SJCRH30 (cell line): ENCODE data around the gene SMIM20. TPM values are rescaled to one million over a fixed set of nuclear protein-coding genes. Genes with fewer than 3 reads are reported as not detected.
"Not testable (repeated sequence)": the region's sequence is repeated elsewhere in the genome, so short reads cannot be mapped to it uniquely, and the experiment has no call there.

Experiments
- DNase-seq, 2 experiments: peaks; one replicate each; pipeline ENCODE4 v3.0.0-alpha.2; 2015 to 2020
- H3K27ac ChIP-seq: fragments of 250-450 bp; sonication (Bioruptor Pico); 2 replicates; pipeline ENCODE4 v1.5.1; 2020; ENCODE audit warnings: mild to moderate bottlenecking, moderate library complexity
- H3K27me3 ChIP-seq: fragments of 250-450 bp; sonication (Bioruptor Pico); 2 replicates; pipeline ENCODE4 v1.5.1; 2020; ENCODE audit warnings: mild to moderate bottlenecking, moderate library complexity
- H3K36me3 ChIP-seq: fragments of 250-450 bp; sonication (Bioruptor Pico); 2 replicates; pipeline ENCODE4 v1.5.1; 2020; ENCODE audit warnings: mild to moderate bottlenecking, moderate library complexity
- H3K4me1 ChIP-seq: fragments of 250-450 bp; sonication (Bioruptor Pico); 2 replicates; pipeline ENCODE4 v1.5.1; 2020; ENCODE audit warnings: mild to moderate bottlenecking, moderate library complexity
- H3K4me3 ChIP-seq: fragments of 250-450 bp; sonication (Bioruptor Pico); 2 replicates; pipeline ENCODE4 v1.5.1; 2020; ENCODE audit warnings: mild to moderate bottlenecking, moderate library complexity
- H3K9me3 ChIP-seq: fragments of 250-450 bp; sonication (Bioruptor Pico); replicated peaks from 2 replicates; pipeline ENCODE4 v1.5.1; 2020; ENCODE audit warnings: mild to moderate bottlenecking, moderate library complexity
- total RNA-seq: library from RNA; depleted of rRNA; stranded (reverse); fragments of >200 nt; shearing (Covaris generic); gene quantifications from 2 replicates; pipeline ENCODE4 v1.2.3, GENCODE V29; 2014; rRNA removed

SMIM20 gene
- total RNA-seq: 40.6 and 49.1 TPM in 2 replicates

DNA sequence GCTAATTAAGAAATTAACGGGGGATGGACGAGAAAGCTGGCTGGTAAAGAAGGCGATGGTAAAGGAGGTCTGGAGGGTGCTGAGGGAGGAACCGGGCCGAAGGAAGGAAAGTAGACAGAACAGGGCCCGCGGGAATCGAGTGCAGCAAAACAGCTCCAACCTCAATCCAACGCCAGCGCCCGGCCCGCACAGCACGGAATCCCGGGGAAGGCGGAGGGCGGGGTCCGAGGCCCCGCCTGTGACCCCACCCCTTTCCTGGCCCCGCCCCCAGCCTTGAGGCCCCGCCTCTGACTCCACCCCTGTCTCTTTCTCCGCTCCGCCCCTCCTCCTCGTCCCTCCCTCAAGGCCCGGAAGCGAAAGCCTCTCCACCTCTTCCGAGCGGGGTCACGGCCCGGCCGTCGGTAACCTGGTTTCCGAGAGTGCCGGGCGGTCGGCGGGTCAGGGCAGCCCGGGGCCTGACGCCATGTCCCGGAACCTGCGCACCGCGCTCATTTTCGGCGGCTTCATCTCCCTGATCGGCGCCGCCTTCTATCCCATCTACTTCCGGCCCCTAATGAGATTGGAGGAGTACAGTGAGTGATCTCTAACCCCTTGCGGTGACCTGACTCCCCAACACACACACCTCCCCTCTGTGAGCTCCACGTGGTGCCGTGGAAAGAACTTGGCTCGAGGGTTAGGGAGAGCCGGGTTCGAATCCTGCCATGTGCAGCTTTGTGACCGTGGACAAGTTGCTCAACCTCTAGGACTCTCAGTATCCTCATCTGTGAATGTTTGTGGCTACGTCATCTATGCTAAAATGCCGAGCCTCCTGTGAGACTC lies at the start of gene SMIM20:
SMIM20 (plus strand) TSS at position 370 of the 819 bp plus-strand sequence; CDS start at position 464, 94 bp downstream.
- peak within 1 kb of the TSS; percentile 68 for H3K4me3 ChIP-seq
- peak; percentile 92 to 93 for DNase-seq
- no peaks in the 10 kb centered on the region for H3K36me3 ChIP-seq
- H3K27me3 ChIP-seq: no peaks in the 10 kb centered on the region
- no peaks in the 10 kb centered on the region; the same call in 1 of the 2 replicates for H3K9me3 ChIP-seq
- peaks cover 18% of the 10 kb centered on the region for H3K4me1 ChIP-seq
- peak within 1 kb of the TSS; percentile 80 for H3K27ac ChIP-seq

DNA sequence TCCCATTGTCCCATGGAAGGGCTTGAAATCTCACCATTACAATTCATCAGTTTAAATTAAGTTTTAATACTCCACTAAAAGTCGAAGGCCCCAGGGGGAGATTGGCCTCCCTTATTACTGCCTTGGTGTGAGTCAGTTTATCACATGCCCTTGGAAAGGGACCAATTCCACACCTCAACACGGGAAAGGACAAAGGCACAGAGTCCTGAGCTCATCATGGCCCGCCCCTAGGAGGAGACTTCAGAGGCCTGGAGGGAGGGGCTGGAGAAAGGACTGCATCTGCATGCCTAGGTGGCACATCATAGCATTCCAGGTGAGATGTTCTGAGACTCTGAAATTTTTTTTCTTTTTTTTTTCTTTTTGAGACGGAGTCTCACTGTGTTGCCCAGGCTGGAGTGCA lies 48.4 kb upstream of the SMIM20 start:
- H3K27me3 ChIP-seq: no peaks in the 10 kb centered on the region
- H3K27ac ChIP-seq: no peak overlapping the region
- peaks cover 13% of the 10 kb centered on the region for H3K4me1 ChIP-seq
- no peak overlapping the region for H3K4me3 ChIP-seq
- DNase-seq: peak in 1 of 2 experiments; percentile 18
- H3K9me3 ChIP-seq: no peaks in the 10 kb centered on the region
- no peaks in the 10 kb centered on the region for H3K36me3 ChIP-seq

DNA sequence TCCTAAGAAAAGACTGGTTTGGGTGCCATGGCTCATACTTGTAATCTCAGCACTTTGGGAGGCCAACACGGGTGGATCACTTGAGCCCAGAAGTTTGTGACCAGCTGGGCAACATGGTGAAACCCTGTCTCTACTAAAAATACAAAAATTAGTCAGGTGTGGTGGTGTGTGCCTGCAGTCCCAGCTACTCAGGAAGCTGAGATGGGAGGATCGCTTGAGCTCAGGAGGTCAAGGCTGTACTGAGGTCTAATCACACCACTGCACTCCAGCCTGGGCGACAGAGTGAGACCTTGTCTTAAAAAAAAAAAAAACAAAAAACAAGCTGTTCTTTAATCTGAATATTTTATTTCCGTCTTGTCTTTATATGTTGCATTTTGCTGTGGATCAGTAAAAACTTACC lies 47.6 kb upstream of the SMIM20 start:
- not testable (repeated sequence) for H3K4me1 ChIP-seq, DNase-seq, H3K36me3 ChIP-seq, H3K27ac ChIP-seq, H3K9me3 ChIP-seq, H3K4me3 ChIP-seq, H3K27me3 ChIP-seq

DNA sequence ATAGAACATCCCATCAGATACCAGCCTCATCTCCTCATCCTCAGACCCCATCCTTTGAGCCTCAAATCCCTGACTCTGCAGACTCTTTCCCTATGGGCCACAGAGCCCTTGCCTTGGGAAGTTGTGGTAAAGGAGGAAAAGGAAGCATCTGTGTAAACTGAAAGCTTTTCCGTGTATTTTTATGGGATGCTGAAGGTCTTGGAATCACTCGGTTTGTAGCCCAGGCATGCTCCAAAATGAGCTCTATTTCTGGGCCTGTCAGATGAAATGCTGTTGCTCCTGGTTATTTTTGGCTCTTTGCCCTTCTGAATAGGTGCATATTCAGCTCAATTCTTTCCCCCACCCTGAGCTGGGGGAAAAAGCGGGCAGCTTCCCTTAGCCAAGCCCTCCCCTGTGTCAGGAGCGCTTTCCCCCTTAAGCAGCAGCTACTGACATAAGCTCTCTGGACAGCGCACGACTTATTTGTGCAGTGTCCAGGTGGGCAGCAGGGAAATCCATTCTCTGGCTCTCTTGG lies 46.2 kb upstream of the SMIM20 start:
- Histone ChIP-seq H3K36me3 (no peaks in the 10 kb centered on the region), H3K4me1 (peaks cover 6% of the 10 kb centered on the region; the same call in 1 of the 2 replicates), H3K27ac (no peak overlapping the region), H3K27me3 (no peaks in the 10 kb centered on the region), H3K4me3 (no peak overlapping the region), H3K9me3 (no peaks in the 10 kb centered on the region)
- DNase-seq: no peak

DNA sequence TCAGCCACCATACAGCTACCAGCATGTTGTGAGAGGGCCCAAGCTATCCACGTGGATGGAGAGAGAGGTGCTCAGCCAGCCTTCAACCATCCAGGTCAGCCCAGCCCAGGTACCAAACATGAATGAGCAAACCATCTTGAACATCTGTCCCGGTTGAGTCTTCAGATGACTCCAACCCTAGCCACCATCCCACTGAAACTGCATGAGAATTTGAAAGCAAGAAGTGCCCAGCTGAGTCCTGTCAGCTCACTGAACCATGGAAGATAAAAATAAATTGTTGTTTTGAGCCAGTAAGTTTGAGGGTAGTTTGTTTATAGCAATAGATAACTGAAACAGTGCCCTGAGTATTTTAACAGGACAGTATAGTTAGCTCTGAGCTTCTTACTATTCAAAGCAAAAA lies 43.9 kb upstream of the SMIM20 start:
- no peak overlapping the region for H3K27ac ChIP-seq
- H3K4me3 ChIP-seq: no peak overlapping the region
- H3K4me1 ChIP-seq: no peaks in the 10 kb centered on the region; the same call in 1 of the 2 replicates
- no peaks in the 10 kb centered on the region for H3K27me3 ChIP-seq
- no peak for DNase-seq
- no peaks in the 10 kb centered on the region for H3K36me3 ChIP-seq
- no peaks in the 10 kb centered on the region for H3K9me3 ChIP-seq

DNA sequence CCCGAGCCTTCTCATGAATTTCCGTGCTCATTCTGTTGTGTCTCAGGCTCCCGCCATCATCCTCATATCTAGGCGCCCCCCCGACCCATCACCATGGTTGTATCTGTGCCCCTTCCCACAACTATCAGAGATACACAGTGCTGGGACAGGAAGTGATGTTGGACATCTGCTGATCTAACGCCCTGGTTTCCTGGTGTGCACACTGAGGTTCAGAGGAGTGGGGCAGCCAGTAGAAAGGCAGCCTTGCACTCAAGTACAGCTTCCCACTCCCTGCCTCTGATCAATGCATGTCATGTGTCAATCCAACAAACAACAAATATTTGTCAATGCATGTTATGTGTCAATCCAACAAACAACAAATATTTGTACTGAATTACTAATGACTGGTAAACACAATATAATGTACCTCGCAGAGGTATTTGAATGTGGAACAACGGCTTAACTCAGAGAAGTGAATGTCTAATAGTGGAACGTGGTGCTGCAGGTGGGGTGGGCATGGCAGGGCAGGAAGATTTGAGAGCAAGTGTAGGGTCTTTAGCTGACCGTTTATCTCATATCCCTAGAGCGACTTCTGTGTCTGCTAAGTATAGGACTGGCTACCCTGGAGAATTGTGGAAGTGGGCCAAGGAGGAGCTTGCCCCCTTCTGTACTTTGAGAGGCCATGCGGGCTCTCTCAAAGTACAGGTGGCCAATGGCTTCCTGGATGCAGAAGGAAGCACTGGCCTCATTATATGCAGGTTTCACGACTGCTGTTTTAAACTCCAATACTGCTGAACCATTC lies 41.0 kb upstream of the SMIM20 start:
- Histone ChIP-seq H3K9me3 (no peaks in the 10 kb centered on the region), H3K4me3 (no peak overlapping the region), H3K27ac (no peak overlapping the region), H3K36me3 (no peaks in the 10 kb centered on the region), H3K27me3 (no peaks in the 10 kb centered on the region), H3K4me1 (no peaks in the 10 kb centered on the region)
- DNase-seq: no peak

DNA sequence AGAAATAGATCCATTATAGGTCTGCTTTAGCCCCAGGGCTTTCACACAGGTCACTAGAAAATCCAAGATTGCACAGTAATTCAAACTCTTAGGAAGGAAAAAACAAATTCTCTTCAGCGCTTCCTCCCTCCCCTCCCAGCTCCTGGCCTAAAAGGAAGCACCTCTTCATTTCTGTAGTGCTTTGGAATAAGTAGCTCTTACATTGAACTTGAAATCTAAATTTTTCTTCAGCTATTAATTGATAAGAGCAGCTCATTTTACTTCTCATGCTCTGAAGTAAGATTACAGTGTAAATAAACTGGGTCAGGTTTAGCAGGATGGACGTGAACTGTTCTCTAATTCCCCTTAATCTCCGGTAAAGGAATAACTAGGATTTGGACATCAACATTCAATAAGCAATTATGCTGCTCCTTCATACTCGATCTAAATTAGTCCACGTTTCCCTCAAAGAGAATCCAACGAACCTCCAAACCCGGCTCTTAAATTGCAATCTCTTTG lies 40.3 kb upstream of the SMIM20 start:
- no peak overlapping the region for H3K4me3 ChIP-seq
- no peaks in the 10 kb centered on the region for H3K27me3 ChIP-seq
- H3K9me3 ChIP-seq: no peaks in the 10 kb centered on the region
- no peaks in the 10 kb centered on the region for H3K4me1 ChIP-seq
- H3K27ac ChIP-seq: no peak overlapping the region
- DNase-seq: no peak
- no peaks in the 10 kb centered on the region for H3K36me3 ChIP-seq

DNA sequence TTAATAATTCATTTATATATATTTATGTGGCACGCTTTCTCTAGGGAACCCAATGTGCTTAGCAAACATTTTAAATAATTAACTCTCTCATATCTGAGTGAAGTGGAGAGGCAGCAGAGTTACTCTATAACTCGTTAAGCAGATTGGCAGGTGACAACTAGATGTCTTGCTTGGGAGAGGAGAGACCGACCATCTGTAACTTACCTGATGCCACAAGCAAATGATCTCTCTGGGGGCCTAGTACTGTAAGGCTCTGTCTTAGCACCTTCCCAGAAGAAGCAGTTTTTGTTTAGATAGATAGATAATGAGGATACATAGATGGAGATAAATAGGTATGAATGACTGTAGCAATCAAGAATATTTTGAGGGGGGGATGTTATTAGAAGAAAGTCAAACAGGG lies 39.4 kb upstream of the SMIM20 start:
- no peak for DNase-seq

DNA sequence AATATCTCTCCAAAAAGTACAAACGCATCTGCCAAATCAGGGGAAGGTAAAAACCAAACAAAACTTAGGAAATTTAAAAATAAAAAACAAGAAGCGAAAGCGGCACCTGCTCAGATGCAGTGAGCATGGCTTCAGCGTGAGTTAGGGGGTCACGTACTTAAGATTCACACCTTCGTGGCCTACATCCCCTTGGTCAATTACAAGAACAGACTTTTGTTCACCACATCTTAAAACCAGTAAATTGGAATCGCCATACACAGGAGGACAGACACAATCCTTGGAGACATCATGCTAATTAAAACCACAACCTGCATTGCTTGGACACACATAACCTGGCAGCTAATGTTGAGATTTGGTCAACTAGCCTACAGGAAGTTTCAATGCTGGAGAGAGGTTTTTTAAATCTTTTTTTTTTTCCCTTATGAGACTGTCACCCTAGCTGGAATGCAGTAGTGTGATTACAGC lies 38.7 kb upstream of the SMIM20 start:
- H3K27ac ChIP-seq: no peak overlapping the region
- H3K27me3 ChIP-seq: no peaks in the 10 kb centered on the region
- no peaks in the 10 kb centered on the region for H3K36me3 ChIP-seq
- H3K4me3 ChIP-seq: no peak overlapping the region
- no peak for DNase-seq
- H3K4me1 ChIP-seq: no peaks in the 10 kb centered on the region
- no peaks in the 10 kb centered on the region for H3K9me3 ChIP-seq

More for the DNA sequence above, 39.4 kb upstream of the SMIM20 start:
- Histone ChIP-seq H3K4me3 (no peak overlapping the region), H3K4me1 (no peaks in the 10 kb centered on the region), H3K36me3 (no peaks in the 10 kb centered on the region), H3K9me3 (no peaks in the 10 kb centered on the region), H3K27ac (no peak overlapping the region), H3K27me3 (no peaks in the 10 kb centered on the region)

DNA sequence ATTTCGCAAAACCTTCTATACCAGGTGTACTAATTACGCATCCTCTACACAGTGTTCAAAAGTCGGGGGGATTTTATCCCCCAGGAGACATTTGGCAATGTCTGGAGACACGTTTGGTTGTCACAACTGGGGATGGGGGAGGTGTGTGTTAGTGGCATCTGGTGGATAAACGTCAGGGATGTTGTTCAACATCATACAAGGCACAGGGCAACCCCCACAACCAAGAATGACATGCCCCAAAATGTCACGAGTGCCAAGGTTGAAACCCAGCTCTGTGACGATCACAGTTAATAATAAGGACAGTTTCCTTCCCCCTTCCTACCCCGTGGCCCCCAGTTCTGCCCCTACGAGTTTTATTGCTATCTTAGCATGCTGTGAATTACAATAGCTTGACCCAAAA lies 35.3 kb upstream of the SMIM20 start:
- Histone ChIP-seq H3K4me1 (no peaks in the 10 kb centered on the region), H3K9me3 (no peaks in the 10 kb centered on the region), H3K36me3 (no peaks in the 10 kb centered on the region), H3K27me3 (no peaks in the 10 kb centered on the region), H3K27ac (no peak overlapping the region), H3K4me3 (no peak overlapping the region)
- no peak for DNase-seq

DNA sequence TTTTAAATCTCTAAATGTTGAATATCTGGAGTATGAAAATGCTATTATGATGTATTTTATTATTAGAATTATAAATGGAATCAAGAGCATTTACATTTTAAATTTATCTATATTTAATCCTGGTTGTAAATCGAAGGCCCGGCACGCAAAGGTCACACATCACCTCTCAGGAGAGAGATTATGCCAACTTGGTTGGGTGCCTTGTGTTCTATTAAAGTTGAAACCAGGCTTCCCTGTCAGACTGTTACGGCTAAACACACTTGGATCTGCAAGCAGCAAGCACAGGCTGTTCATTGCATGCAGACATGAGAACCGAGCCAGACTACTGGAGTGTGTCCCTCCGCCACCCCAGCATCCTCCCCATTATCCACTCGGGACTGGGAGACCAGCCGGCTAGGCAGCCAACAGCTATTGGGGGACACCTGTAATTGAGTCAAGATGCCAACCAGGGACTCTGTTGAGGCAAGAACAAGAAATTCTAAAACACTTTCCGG lies 34.9 kb upstream of the SMIM20 start:
- H3K4me1 ChIP-seq: no peaks in the 10 kb centered on the region
- no peaks in the 10 kb centered on the region for H3K27me3 ChIP-seq
- H3K36me3 ChIP-seq: no peaks in the 10 kb centered on the region
- H3K27ac ChIP-seq: no peak overlapping the region
- no peak overlapping the region for H3K4me3 ChIP-seq
- no peak for DNase-seq
- no peaks in the 10 kb centered on the region for H3K9me3 ChIP-seq

DNA sequence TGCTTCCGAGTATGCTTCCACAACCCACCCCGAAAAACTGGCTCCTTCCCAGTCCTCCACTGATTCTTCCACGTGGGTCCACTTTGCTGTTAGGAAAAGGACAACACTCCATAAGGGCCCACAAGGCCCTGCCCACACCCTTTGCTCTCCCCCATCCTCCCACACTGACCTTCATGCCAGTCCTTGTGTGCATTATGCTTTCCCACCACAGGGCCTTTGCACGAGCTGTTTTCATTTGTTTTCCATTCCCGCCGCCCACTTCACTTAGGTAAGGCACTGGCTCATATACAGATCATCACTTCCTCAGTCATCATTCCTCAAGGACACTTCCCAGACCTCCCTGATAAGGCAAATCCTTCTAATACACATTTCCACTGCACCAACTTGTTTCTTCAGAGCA lies 34.4 kb upstream of the SMIM20 start:
- Histone ChIP-seq H3K4me1 (no peaks in the 10 kb centered on the region), H3K27ac (no peak overlapping the region), H3K4me3 (no peak overlapping the region), H3K9me3 (no peaks in the 10 kb centered on the region), H3K27me3 (no peaks in the 10 kb centered on the region), H3K36me3 (no peaks in the 10 kb centered on the region)
- DNase-seq: no peak

DNA sequence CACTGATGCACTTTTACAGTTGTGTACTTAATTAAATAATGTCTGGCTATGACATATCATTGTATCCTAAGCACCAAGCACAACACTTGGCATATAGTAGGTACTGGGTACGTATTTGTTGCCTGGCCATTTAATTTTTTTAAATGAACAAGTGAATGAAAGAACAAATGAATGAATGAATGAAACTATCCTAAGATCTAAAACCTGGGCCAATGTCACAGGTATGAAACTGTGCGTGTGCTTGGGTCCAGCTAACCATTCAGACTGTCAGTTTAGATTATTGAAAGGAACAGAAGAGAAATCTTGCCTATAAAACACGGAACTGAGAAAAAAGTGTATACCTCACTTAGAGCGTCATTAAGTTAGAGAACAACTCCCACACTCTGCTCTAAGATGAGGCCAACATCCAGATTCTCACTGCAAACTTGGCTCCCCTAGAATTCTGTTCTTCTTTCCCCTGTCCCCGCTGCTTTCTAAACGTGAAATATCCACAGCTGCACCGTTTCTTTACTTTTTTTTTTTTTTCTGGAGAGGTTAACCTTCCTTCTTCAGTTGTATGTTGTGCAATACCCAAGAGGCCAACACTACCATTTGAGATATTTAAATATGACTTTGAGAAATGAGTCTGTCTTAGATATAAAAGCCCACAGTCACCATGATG lies 33.9 kb upstream of the SMIM20 start:
- Histone ChIP-seq H3K9me3 (no peaks in the 10 kb centered on the region), H3K4me1 (no peaks in the 10 kb centered on the region), H3K4me3 (no peak overlapping the region), H3K27ac (no peak overlapping the region), H3K27me3 (no peaks in the 10 kb centered on the region), H3K36me3 (no peaks in the 10 kb centered on the region)
- DNase-seq: no peak

DNA sequence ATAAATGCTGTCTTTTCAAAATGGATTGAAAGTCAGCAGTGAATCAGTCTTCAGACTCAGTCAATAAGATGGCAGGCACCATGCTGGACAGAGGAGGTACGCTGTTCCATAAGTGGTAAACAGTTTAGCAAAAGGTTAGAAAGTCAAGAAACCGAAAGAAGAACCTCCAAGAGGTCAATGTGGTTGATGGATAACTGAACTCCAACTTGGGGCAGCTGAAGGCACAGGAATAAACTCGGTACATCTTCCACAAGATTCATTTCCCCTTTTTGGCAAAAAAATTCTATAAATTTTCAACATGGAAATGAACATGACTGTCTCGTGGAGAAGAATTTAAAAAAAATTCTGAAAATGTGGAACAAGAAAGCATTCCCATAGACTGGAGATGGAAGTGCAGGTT lies 32.8 kb upstream of the SMIM20 start:
- Histone ChIP-seq H3K9me3 (no peaks in the 10 kb centered on the region), H3K4me3 (no peak overlapping the region), H3K27me3 (no peaks in the 10 kb centered on the region), H3K36me3 (no peaks in the 10 kb centered on the region), H3K27ac (no peak overlapping the region), H3K4me1 (no peaks in the 10 kb centered on the region)
- no peak for DNase-seq
